ENCODE results near the gene BCKDK. TPM values are rescaled to one million over a fixed set of nuclear protein-coding genes. Genes with fewer than 3 reads are reported as not detected.

Gene BCKDK
- total and polyA plus RNA-seq, 2 of the 13 experiments (the other 11 are each of a cell fraction or from before 2014, with no cell fraction given) = 24.9 to 42.6 TPM

DNA sequence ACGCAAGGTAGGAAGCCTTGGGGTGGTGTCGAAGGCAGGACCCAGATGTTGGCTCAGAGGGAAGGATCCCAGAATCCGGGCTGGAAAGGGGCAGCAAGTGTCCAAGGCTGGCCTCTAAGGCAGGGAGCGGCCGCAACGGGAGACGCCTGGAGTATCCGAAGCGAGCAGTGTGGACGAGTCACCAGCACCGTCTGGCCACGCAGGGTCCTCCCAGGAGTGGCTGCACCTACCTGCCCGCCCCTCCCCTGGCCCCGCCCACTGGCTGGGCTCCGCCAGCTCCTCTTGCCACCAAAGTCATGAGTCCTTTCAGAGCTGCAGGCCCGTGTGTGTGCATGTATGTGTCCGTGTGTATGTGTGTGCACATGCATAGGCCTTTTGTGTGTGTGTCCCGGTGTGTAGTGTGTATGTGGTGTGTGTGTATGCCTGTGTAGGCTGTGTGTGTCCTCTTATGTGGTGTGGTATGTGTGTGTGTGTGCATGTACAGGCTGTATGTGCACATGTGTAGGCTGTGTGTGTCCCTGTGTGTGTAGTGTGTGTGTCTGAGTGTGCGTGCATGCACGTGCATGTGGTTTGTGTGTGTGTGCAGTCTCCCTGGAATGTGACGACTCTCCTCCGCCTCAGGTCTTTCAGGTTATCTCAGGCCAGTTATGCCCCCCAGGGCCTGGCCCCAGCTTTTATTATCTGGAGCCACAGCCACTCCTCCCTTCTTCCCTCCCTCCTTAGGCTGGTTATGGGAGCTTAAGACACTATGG is 27.5 kb downstream of the BCKDK start, which contains the start of gene PRSS8:
Gene PRSS8, minus strand, starts transcription at position 193 of the 752 bp plus-strand sequence. CDS start 229 bp downstream, outside the sequence.
- WGBS (ENCODE audit: low lambda C conversion rate) = 11% methylated on average over 13 of the region's 22 CpGs
- H3K4me3 ChIP-seq (replicated peaks in 1 of 3; ENCODE audit: insufficient read depth in 1 of 3, low read depth in 2 of 3, low read length in 3 of 3) = peak within 1 kb of the TSS; percentile 35 to 69 (median 40)
- H3K9me3 ChIP-seq (ENCODE audit: low read length) = no peaks in the 10 kb centered on the region
- H3K27me3 ChIP-seq (ENCODE audit: control insufficient read depth in 1 of 2, insufficient read depth in 2 of 2, low read length in 2 of 2) = peaks cover 2 to 3% of the 10 kb centered on the region in 2 experiments; a peak in 2 of 5 replicates
- peak within 1 kb of the TSS; percentile 77 for H3K4me2 ChIP-seq (ENCODE audit: low read depth, low read length)
- peaks cover 56% of the 10 kb centered on the region for H3K4me1 ChIP-seq (ENCODE audit: insufficient read depth, low read length)
- in situ Hi-C loops (cut with HindIII; ENCODE audit: extremely low pct_ligation_motif_present, low pct_unique_long_range_greater_than_20kb) (no loop called here), intact Hi-C loops (cut with micrococcal nuclease; ENCODE audit: unreplicated experiment) (no loop called here)
- DNase-seq (ENCODE audit: low spot score) (no peak), FAIRE-seq (peak; percentile 59), ATAC-seq (peak; percentile 25)
- no TSS peak for BruUV-seq (replicated peaks)
- H4K20me1 ChIP-seq (ENCODE audit: insufficient read depth, low read length) = no peaks in the 10 kb centered on the region
- ChIA-PET CTCF (ENCODE audit: low intra/inter-chr PET ratio, low total read pairs) (no interaction called here), POLR2A (interaction anchor here (1.0 to 11.4 kb wide), 5 partner anchors 14 to 378 kb away, joined by 3 to 275 read pairs (median 4); partner anchors contain the start of genes KAT8 and ZNF668)
- H3K9ac ChIP-seq (ENCODE audit: insufficient read depth, low read depth, low read length) = peak within 1 kb of the TSS; percentile 25
- no peak within 1 kb of the TSS for H3K27ac ChIP-seq (ENCODE audit: extremely low read length, insufficient read depth, low read length)
- H3K36me3 ChIP-seq (replicated peaks in 1 of 2; ENCODE audit: control insufficient read depth in 1 of 2, insufficient read depth in 2 of 2, low read length in 2 of 2) = peaks cover under 1 to 2% of the 10 kb centered on the region in 2 experiments; a peak in 3 of 5 replicates
- H3K79me2 ChIP-seq (ENCODE audit: insufficient read depth, low read length) = no peaks in the 10 kb centered on the region
- H2AFZ ChIP-seq (ENCODE audit: low read length) = no peak within 1 kb of the TSS
- no peak for TF ChIP-seq ZNF446 (CRISPR knock-in tag; IDR thresholded peaks at IDR 0.05)
- TF ChIP-seq ZBTB21 (CRISPR knock-in tag; IDR thresholded peaks at IDR 0.05) = no peak
- TF ChIP-seq ZSCAN29 (CRISPR knock-in tag; conservative IDR thresholded peaks at IDR 0.05) = peak; percentile 99
- TF ChIP-seq, protein P1, sequence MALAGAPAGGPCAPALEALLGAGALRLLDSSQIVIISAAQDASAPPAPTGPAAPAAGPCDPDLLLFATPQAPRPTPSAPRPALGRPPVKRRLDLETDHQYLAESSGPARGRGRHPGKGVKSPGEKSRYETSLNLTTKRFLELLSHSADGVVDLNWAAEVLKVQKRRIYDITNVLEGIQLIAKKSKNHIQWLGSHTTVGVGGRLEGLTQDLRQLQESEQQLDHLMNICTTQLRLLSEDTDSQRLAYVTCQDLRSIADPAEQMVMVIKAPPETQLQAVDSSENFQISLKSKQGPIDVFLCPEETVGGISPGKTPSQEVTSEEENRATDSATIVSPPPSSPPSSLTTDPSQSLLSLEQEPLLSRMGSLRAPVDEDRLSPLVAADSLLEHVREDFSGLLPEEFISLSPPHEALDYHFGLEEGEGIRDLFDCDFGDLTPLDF (CRISPR knock-in tag; IDR thresholded peaks at IDR 0.05) = no peak
- TF ChIP-seq, protein P2, sequence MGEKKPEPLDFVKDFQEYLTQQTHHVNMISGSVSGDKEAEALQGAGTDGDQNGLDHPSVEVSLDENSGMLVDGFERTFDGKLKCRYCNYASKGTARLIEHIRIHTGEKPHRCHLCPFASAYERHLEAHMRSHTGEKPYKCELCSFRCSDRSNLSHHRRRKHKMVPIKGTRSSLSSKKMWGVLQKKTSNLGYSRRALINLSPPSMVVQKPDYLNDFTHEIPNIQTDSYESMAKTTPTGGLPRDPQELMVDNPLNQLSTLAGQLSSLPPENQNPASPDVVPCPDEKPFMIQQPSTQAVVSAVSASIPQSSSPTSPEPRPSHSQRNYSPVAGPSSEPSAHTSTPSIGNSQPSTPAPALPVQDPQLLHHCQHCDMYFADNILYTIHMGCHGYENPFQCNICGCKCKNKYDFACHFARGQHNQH (CRISPR knock-in tag; IDR thresholded peaks at IDR 0.05) = no peak
- no peak for TF ChIP-seq ATF1 (CRISPR knock-in tag; IDR thresholded peaks at IDR 0.05)
- TF ChIP-seq ZNF788 (CRISPR knock-in tag; IDR thresholded peaks at IDR 0.05; ENCODE audit: borderline replicate concordance) = 0 out of 2 replicates have a peak, but pooled peaks have one; percentile 38
- 0 out of 2 replicates have a peak, but pooled peaks have one; percentile 1 for TF ChIP-seq ZNF256 (CRISPR knock-in tag; conservative IDR thresholded peaks at IDR 0.05)
- TF ChIP-seq ZNF572 (CRISPR knock-in tag; IDR thresholded peaks at IDR 0.05) = no peak
- TF ChIP-seq ZNF670 (CRISPR knock-in tag; IDR thresholded peaks at IDR 0.05; ENCODE audit: borderline replicate concordance) = 0 out of 2 replicates have a peak, but pooled peaks have one; percentile 48
- no peak for TF ChIP-seq ZNF776 (CRISPR knock-in tag; IDR thresholded peaks at IDR 0.05)
- TF ChIP-seq ZNF614 (CRISPR knock-in tag; IDR thresholded peaks at IDR 0.05; ENCODE audit: borderline replicate concordance) = no peak
- peak; percentile 50; the same call in 1 of the 2 replicates for TF ChIP-seq ZFX (CRISPR knock-in tag; IDR thresholded peaks at IDR 0.05; ENCODE audit: low read depth)
- TF ChIP-seq NAIF1 (CRISPR knock-in tag; IDR thresholded peaks at IDR 0.05; ENCODE audit: borderline replicate concordance) = no peak
- 0 out of 2 replicates have a peak, but pooled peaks have one; percentile 64 for TF ChIP-seq ZNF598 (CRISPR knock-in tag; IDR thresholded peaks at IDR 0.05; ENCODE audit: borderline replicate concordance)
- TF ChIP-seq, protein P3, sequence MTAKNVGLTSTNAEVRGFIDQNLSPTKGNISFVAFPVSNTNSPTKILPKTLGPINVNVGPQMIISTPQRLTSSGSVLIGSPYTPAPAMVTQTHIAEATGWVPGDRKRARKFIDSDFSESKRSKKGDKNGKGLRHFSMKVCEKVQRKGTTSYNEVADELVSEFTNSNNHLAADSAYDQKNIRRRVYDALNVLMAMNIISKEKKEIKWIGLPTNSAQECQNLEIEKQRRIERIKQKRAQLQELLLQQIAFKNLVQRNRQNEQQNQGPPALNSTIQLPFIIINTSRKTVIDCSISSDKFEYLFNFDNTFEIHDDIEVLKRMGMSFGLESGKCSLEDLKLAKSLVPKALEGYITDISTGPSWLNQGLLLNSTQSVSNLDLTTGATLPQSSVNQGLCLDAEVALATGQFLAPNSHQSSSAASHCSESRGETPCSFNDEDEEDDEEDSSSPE (CRISPR knock-in tag; IDR thresholded peaks at IDR 0.05) = no peak
- peak; percentile 92 for TF ChIP-seq ZNF282 (IDR thresholded peaks at IDR 0.05; ENCODE audit: partially characterized antibody)
- 0 out of 2 replicates have a peak, but pooled peaks have one; percentile 11 for TF ChIP-seq ZNF768 (CRISPR knock-in tag; IDR thresholded peaks at IDR 0.05)
